Osteoblast (primary cell): ENCODE results near the gene TNS3. TPM values are rescaled to one million over a fixed set of nuclear protein-coding genes. Genes with fewer than 3 reads are reported as not detected.

Experiments
- DNase-seq: peaks from one replicate; pipeline ENCODE4 v3.0.0; 2011; ENCODE audit warnings: low spot score, mixed read lengths; ENCODE audit not compliant: insufficient read length; ENCODE audit errors: missing footprints
- H2AFZ ChIP-seq: 2 replicates; pipeline ENCODE4 v1.6.0; 2011; ENCODE audit warnings: mild to moderate bottlenecking, low read length
- H3K27ac ChIP-seq: 2 replicates; pipeline ENCODE4 v1.5.1; 2011; ENCODE audit warnings: mild to moderate bottlenecking, low read depth, low read length, moderate library complexity
- H3K27me3 ChIP-seq: 2 replicates; pipeline ENCODE4 v1.6.0; 2012; ENCODE audit warnings: mild to moderate bottlenecking, control low read depth, inconsistent platforms, low read length, moderate library complexity; ENCODE audit not compliant: insufficient read depth
- H3K36me3 ChIP-seq: 2 replicates; pipeline ENCODE4 v1.5.1; 2011; ENCODE audit warnings: mild to moderate bottlenecking, low read length, control low read depth, moderate library complexity; ENCODE audit not compliant: insufficient read depth
- H3K4me1 ChIP-seq: 2 replicates; pipeline ENCODE4 v1.5.1; 2011; ENCODE audit warnings: mild to moderate bottlenecking, low read length, control low read depth, moderate library complexity; ENCODE audit not compliant: insufficient read depth
- H3K4me2 ChIP-seq: 2 replicates; pipeline ENCODE4 v1.6.0; 2011; ENCODE audit warnings: mild to moderate bottlenecking, low read length; ENCODE audit not compliant: insufficient read depth
- H3K4me3 ChIP-seq: fragments of 200-600 bp; sonication (generic); 3 replicates; pipeline ENCODE4 v1.5.1; 2012; ENCODE audit warnings: mild to moderate bottlenecking, low read length, inconsistent platforms; ENCODE audit not compliant: insufficient read depth
- H3K79me2 ChIP-seq: 2 replicates; pipeline ENCODE4 v1.6.0; 2012; ENCODE audit warnings: mild to moderate bottlenecking, low read length, control low read depth, inconsistent platforms; ENCODE audit not compliant: insufficient read depth
- H3K9me3 ChIP-seq: 2 replicates; pipeline ENCODE4 v1.5.1; 2011; ENCODE audit warnings: low read depth, low read length, control low read depth
- H4K20me1 ChIP-seq: 2 replicates; pipeline ENCODE4 v1.6.0; 2012; ENCODE audit warnings: mild to moderate bottlenecking, low read length, control low read depth; ENCODE audit not compliant: insufficient read depth
- total RNA-seq: library from RNA; depleted of rRNA; stranded (reverse); fragments of >200 nt; gene quantifications from 2 replicates; pipeline ENCODE4 v1.2.3, GENCODE V29; 2012
- TF ChIP-seq, protein P1 (sequence below): IDR thresholded peaks from 2 replicates; pipeline ENCODE4 v1.5.1; 2011; ENCODE audit warnings: mild to moderate bottlenecking, low read depth, low read length, moderate library complexity; ENCODE audit errors: extremely low read depth

Gene TNS3
- total RNA-seq, 1 donor: 67.3 TPM

DNA sequence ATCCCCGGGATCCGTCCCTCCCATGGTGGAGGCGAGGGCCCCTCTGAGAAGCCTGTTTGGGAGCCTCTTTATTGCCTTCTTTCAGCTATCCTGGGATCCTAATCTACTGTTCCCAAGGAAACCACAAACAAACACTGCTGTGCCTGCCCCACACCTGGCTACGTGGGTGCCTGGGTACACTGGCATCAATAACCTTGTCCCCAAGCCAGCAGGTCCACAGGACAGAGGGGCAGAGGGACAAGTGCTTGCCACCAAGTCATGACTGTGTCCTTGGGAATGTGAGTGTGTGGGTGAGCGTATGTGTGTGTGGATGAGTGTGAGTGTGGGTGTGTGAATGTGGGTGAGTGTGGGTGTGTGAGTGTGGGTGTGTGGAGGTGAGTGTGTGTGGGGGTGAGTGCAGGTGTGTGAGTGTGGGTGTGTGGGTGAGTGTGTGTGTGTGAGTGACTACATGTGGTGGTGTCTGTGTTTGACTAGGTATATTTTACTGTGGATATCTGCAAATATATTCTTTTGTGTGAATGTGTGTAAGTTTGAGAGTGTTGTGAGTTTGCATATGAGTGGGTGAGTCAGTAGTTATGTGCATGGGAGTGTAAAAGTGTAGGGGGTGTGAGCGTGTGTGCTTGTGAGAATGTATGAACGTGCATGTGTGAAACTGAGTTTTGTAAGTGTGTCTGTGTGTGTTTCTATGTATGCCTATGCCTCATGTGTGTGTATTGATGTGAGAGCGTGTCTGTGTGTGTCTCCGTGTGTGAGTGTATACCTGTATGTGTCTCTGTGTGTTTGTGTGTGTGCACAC lies 96.1 kb downstream of the TNS3 start:
- Histone ChIP-seq H3K27me3 (no peaks in the 10 kb centered on the region), H3K4me2 (no peak overlapping the region), H3K4me3 (no peak overlapping the region), H3K36me3 (peaks cover 3% of the 10 kb centered on the region), H3K4me1 (peaks cover 30% of the 10 kb centered on the region), H3K79me2 (peaks cover 53% of the 10 kb centered on the region), H4K20me1 (peaks cover 32% of the 10 kb centered on the region), H2AFZ (no peak overlapping the region), H3K27ac (peak overlapping the region; percentile 3), H3K9me3 (no peaks in the 10 kb centered on the region)
- TF ChIP-seq, protein P1, sequence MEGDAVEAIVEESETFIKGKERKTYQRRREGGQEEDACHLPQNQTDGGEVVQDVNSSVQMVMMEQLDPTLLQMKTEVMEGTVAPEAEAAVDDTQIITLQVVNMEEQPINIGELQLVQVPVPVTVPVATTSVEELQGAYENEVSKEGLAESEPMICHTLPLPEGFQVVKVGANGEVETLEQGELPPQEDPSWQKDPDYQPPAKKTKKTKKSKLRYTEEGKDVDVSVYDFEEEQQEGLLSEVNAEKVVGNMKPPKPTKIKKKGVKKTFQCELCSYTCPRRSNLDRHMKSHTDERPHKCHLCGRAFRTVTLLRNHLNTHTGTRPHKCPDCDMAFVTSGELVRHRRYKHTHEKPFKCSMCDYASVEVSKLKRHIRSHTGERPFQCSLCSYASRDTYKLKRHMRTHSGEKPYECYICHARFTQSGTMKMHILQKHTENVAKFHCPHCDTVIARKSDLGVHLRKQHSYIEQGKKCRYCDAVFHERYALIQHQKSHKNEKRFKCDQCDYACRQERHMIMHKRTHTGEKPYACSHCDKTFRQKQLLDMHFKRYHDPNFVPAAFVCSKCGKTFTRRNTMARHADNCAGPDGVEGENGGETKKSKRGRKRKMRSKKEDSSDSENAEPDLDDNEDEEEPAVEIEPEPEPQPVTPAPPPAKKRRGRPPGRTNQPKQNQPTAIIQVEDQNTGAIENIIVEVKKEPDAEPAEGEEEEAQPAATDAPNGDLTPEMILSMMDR: no peak
- no peak for DNase-seq

DNA sequence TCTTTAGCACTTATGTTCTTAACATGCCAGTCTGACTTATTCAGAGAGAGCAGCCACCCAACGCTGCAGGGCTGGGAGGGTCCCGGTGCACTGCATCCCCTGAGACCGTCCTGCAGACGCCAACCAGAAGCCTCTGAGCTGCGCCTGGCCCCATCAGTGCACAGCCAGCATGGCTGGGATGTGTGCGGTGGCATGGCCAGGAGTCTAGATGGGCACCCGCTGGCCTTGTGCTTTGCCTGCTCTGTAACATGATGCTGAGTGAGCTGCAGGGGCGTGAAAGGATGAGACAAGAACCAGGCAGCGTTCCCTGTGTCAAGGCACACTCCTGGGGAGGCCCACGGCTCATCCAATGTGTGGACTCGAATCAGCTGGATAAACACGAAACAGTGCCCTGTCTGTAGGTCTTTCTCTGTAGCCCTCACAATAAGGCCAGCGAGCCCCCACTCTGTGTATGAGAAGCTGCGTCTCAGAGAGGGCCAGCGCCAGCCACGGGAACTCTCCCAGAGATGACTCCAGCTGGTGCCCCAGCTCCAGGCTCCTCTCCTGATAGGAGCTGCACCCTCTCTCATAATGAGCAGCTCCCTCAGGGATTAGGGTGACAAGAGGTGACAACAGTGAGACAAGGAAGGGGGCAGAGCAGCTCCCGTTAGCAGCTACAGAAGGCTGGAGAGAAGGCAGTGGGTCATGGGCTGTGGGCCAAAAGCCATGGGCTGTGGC lies 96.8 kb downstream of the TNS3 start:
- TF ChIP-seq, protein P1: no peak
- no peaks in the 10 kb centered on the region for H3K27me3 ChIP-seq
- no peak for DNase-seq
- no peak overlapping the region for H3K4me2 ChIP-seq
- no peaks in the 10 kb centered on the region for H3K36me3 ChIP-seq
- H2AFZ ChIP-seq: no peak overlapping the region
- H3K27ac ChIP-seq: peak overlapping the region; percentile 3
- peaks cover 50% of the 10 kb centered on the region for H3K79me2 ChIP-seq
- H4K20me1 ChIP-seq: peaks cover 26% of the 10 kb centered on the region
- H3K4me1 ChIP-seq: peaks cover 33% of the 10 kb centered on the region
- no peaks in the 10 kb centered on the region for H3K9me3 ChIP-seq
- no peak overlapping the region for H3K4me3 ChIP-seq

DNA sequence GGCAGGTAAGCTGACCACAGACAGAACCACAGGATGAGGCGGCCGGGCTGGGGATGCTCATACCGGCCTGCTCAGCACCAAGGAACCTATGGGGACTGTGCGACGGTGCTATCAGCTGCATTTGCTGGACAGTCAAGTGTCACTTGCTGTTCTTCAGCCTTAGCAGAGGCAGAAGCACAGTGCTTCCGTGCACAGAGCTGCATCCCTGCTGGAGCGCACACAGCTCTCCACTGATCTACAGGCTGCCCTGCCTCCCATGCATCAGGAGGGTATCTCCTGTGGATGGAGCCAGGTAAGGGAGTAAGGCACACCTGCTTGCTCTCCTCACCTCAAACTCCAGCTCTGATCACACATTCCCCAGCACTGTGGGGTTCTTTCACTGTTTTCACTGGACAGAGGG lies 97.5 kb downstream of the TNS3 start:
- Histone ChIP-seq H3K9me3 (no peaks in the 10 kb centered on the region), H3K79me2 (peaks cover 52% of the 10 kb centered on the region), H3K36me3 (no peaks in the 10 kb centered on the region), H2AFZ (no peak overlapping the region), H3K27me3 (no peaks in the 10 kb centered on the region), H3K4me2 (no peak overlapping the region), H3K27ac (no peak overlapping the region), H4K20me1 (peaks cover 22% of the 10 kb centered on the region), H3K4me1 (peaks cover 35% of the 10 kb centered on the region), H3K4me3 (no peak overlapping the region)
- TF ChIP-seq, protein P1: no peak
- no peak for DNase-seq
